B cell (primary cell): Measurements from ENCODE around the gene DNAJB6. TPM values are rescaled to one million over a fixed set of nuclear protein-coding genes. Genes with fewer than 3 reads are reported as not detected.

Experiments used
- ATAC-seq: fragments of 200-7000 bp; cut with Tn5 transposase; one replicate; pipeline ENCODE4 v1.10.0; 2021; ENCODE audit warnings: low read depth, mild to moderate bottlenecking, moderate number of reproducible peaks, moderate library complexity
- CTCF ChIA-PET: fragments of 350-600 bp; sonication (Branson Sonifier 250); formaldehyde crosslinking; loops from one replicate; lab custom pipeline; 2021; ENCODE audit warnings: antibody characterized with exemption, inconsistent platforms; lab: Charles Lee
- POLR2A ChIA-PET: fragments of 350-600 bp; sonication (Branson Sonifier 250); formaldehyde crosslinking; loops from one replicate; lab custom pipeline; 2021; ENCODE audit warnings: antibody characterized with exemption; lab: Charles Lee
- DNase-seq: peaks from one replicate; pipeline ENCODE4 v3.0.0; 2013
- H2AFZ ChIP-seq: 2 replicates; pipeline ENCODE4 v1.6.1; 2012; ENCODE audit warnings: mild to moderate bottlenecking, low read depth, low read length; ENCODE audit not compliant: insufficient read depth, poor library complexity, severe bottlenecking
- H3K27ac ChIP-seq, 2 donors: 1 replicate in 1 of 2; 2 replicates in 1 of 2; pipeline ENCODE4 v1.5.1; 2012 to 2013; ENCODE audit warnings: low read length in 2 of 2, mild to moderate bottlenecking in 2 of 2, moderate library complexity in 1 of 2
- H3K27me3 ChIP-seq, 4 experiments: fragments of 200-600 bp in 1 of 4; sonication (generic) in 1 of 4; replicated peaks in 1 of 4; 1 replicate in 2 of 4; 2 replicates in 2 of 4; pipeline versions ENCODE4 v1.6.1 to v1.7.0; 2013 to 2016; ENCODE audit warnings: low read length in 3 of 4, mild to moderate bottlenecking in 2 of 4, mixed read lengths in 1 of 4, moderate library complexity in 1 of 4; ENCODE audit not compliant: insufficient read depth in 4 of 4, control insufficient read depth in 3 of 4; ENCODE audit errors: control extremely low read depth in 1 of 4
- H3K36me3 ChIP-seq, 2 experiments: replicated peaks in 1 of 2; 1 replicate in 1 of 2; 2 replicates in 1 of 2; pipeline versions ENCODE4 v1.6.1 to v1.7.1; 2013; ENCODE audit warnings: low read length in 1 of 2; ENCODE audit not compliant: insufficient read depth in 2 of 2, control insufficient read depth in 1 of 2; ENCODE audit errors: control extremely low read depth in 1 of 2, extremely low read depth in 1 of 2
- H3K4me1 ChIP-seq, 2 donors: fragments of 200-600 bp in 1 of 2; sonication (generic) in 1 of 2; 1 replicate in 1 of 2; 2 replicates in 1 of 2; pipeline versions ENCODE4 v1.5.1 to v1.6.1; 2013 to 2017; ENCODE audit warnings: low read length in 2 of 2; ENCODE audit not compliant: control insufficient read depth in 2 of 2, insufficient read depth in 2 of 2
- H3K4me2 ChIP-seq: replicated peaks from 2 replicates; pipeline ENCODE3; 2012; ENCODE audit warnings: mild to moderate bottlenecking, low read depth, low read length; ENCODE audit not compliant: poor library complexity, severe bottlenecking
- H3K4me3 ChIP-seq, 5 experiments: fragments of 200-600 bp in 1 of 5; sonication (generic) in 1 of 5; 1 replicate in 3 of 5; 2 replicates in 2 of 5; pipeline versions ENCODE4 v1.5.1 to v1.7.0; 2011 to 2016; ENCODE audit warnings: low read length in 4 of 5, mild to moderate bottlenecking in 4 of 5, low read depth in 2 of 5, control low read depth in 1 of 5, moderate library complexity in 1 of 5; ENCODE audit not compliant: insufficient read depth in 1 of 5; ENCODE audit errors: control extremely low read depth in 1 of 5, extremely low read depth in 1 of 5
- H3K79me2 ChIP-seq: fragments of 200-600 bp; sonication (generic); one replicate; pipeline ENCODE4 v1.6.0; 2016; ENCODE audit warnings: low read length; ENCODE audit not compliant: control insufficient read depth, insufficient read depth
- H3K9ac ChIP-seq: fragments of 200-600 bp; sonication (generic); 2 replicates; pipeline ENCODE4 v1.6.1; 2017; ENCODE audit warnings: mild to moderate bottlenecking, low read length, moderate library complexity
- H3K9me3 ChIP-seq, 3 donors: one replicate each; pipeline versions ENCODE4 v1.6.1 to v1.7.1; 2013; ENCODE audit warnings: low read length in 2 of 3; ENCODE audit not compliant: control insufficient read depth in 2 of 3, insufficient read depth in 1 of 3; ENCODE audit errors: control extremely low read depth in 1 of 3
- H4K20me1 ChIP-seq: 2 replicates; pipeline ENCODE4 v1.6.0; 2012; ENCODE audit warnings: mild to moderate bottlenecking, low read length; ENCODE audit not compliant: insufficient read depth, control insufficient read depth, poor library complexity, severe bottlenecking
- H3K27ac Mint-ChIP-seq: one replicate; pipeline ENCODE4 v1.8.0; 2021; ENCODE audit warnings: mixed read lengths
- H3K27me3 Mint-ChIP-seq: one replicate; pipeline ENCODE4 v1.8.0; 2021; ENCODE audit warnings: mixed read lengths
- H3K4me1 Mint-ChIP-seq: one replicate; pipeline ENCODE4 v1.8.0; 2021; ENCODE audit warnings: mixed read lengths
- H3K4me3 Mint-ChIP-seq: one replicate; pipeline ENCODE4 v1.8.0; 2021; ENCODE audit warnings: mixed read lengths
- H3K9me3 Mint-ChIP-seq: one replicate; pipeline ENCODE4 v1.8.0; 2022; ENCODE audit warnings: mixed read lengths; ENCODE audit not compliant: insufficient read depth
- CTCF ChIP-seq: fragments of 200-600 bp; IDR thresholded peaks from one replicate; pipeline ENCODE4 v1.8.0; 2022; ENCODE audit warnings: antibody characterized with exemption, mild to moderate bottlenecking
- EZH2 ChIP-seq: IDR thresholded peaks from 2 replicates; pipeline ENCODE4 v1.6.1; 2012; ENCODE audit warnings: borderline replicate concordance, low read depth, mild to moderate bottlenecking, moderate library complexity, low read length; ENCODE audit not compliant: insufficient read depth, poor library complexity, severe bottlenecking
- WGBS: methylation state at CpG from one replicate; pipeline ENCODE4 v1.1.5; 2013; ENCODE audit warnings: missing lambda C conversion rate; ENCODE audit not compliant: insufficient coverage; 5-methylcytosine and 5-hydroxymethylcytosine counted together
- intact Hi-C: fragments of 100-400 bp; cut with micrococcal nuclease; formaldehyde crosslinking; loops from one replicate; pipeline ENCODE4 v1.10.0; 2022
- polyA plus RNA-seq: library from polyadenylated mRNA; depleted of rRNA; stranded (reverse); fragments of >200 nt; gene quantifications from 2 replicates; pipeline ENCODE4 v1.2.3, GENCODE V29; 2012
- total RNA-seq, 2 donors: library from RNA; stranded (reverse); fragments of 120-200 nt in 1 of 2; gene quantifications; 1 replicate in 1 of 2; 2 replicates in 1 of 2; pipeline versions ENCODE4 v1.2.3 to v1.2.4, GENCODE V29; 2013 to 2022

DNAJB6 gene
- total and polyA plus RNA-seq, 2 donors (not counting 1 experiment from before 2014, with no cell fraction given): 22.4 to 116 TPM

DNA sequence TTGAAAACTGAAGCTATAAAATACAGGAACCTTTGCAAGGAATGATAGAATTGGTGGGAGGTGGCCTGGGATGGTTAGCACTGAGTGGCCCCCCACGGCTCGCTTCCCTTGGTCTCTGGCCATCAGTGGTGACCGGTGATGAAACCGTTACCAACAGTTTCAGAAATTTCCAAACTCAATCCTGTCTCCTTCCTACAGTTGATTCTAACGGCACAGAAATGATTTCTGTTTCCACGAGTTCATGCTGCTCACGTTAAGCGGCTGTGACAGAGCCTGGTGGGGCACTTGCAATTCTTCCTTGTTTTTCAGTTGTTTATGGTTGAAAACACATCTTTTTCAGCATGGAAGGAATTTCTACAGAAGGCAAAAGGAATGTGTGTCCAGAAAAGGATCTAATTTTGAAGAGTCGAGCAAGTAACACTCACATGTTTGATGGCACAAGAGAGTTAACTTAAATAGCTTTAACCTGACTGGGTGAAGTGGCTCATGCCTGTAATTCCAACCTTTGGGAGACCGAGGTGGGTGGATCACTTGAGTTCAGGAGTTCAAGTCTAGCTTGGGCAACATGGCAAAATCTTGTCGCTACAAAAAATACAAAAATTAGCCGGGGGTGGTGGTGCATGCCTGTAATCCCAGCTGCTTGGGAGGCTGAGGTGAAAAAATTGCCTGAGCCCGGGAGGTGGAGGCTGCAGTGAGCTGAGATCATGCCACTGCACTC lies 100.1 kb downstream of the DNAJB6 start:
- Histone ChIP-seq H3K27me3 (peaks cover 0 to 6% (median 0%) of the 10 kb centered on the region in 4 experiments), H3K4me1 (peaks cover 4 to 9% of the 10 kb centered on the region in 2 donors), H3K36me3 (no peaks in the 10 kb centered on the region), H3K4me2 (no peak overlapping the region), H3K9me3 (peaks cover 0 to 14% (median 0%) of the 10 kb centered on the region in 3 donors), H3K4me3 (no peak overlapping the region), H3K79me2 (no peaks in the 10 kb centered on the region), H4K20me1 (no peaks in the 10 kb centered on the region), H3K9ac (no peak overlapping the region), H3K27ac (no peak overlapping the region), H2AFZ (no peak overlapping the region)
- peaks cover 16% of the 10 kb centered on the region for H3K27me3 Mint-ChIP-seq
- TF ChIP-seq CTCF (no peak), EZH2 (no peak)
- DNase-seq (no peak), ATAC-seq (no peak)
- peaks cover 14% of the 10 kb centered on the region for H3K4me1 Mint-ChIP-seq
- 83% methylated on average over 11 of the region's 13 CpGs for WGBS
- POLR2A ChIA-PET: no interaction called here
- H3K9me3 Mint-ChIP-seq: no peaks in the 10 kb centered on the region
- no peak overlapping the region for H3K4me3 Mint-ChIP-seq
- intact Hi-C loops: no loop called here
- CTCF ChIA-PET: no interaction called here
- H3K27ac Mint-ChIP-seq: no peak overlapping the region

- no peak for TF ChIP-seq CTCF
- TF ChIP-seq EZH2: no peak
- no peaks in the 10 kb centered on the region for H3K9me3 Mint-ChIP-seq
- H3K4me1 ChIP-seq: peaks cover under 1 to 5% of the 10 kb centered on the region in 2 donors
- peaks cover 10% of the 10 kb centered on the region for H3K4me1 Mint-ChIP-seq
- H3K4me2 ChIP-seq: no peak overlapping the region
- no peak overlapping the region for H3K27ac Mint-ChIP-seq
- no peak overlapping the region for H3K4me3 ChIP-seq
- H3K36me3 ChIP-seq: no peaks in the 10 kb centered on the region
- intact Hi-C loops: no loop called here
- H3K27me3 ChIP-seq: peaks cover 0 to 1% (median 0%) of the 10 kb centered on the region in 4 experiments
- 76% methylated on average over 9 of the region's 9 CpGs for WGBS
- H3K27me3 Mint-ChIP-seq: peaks cover 11% of the 10 kb centered on the region
- no peaks in the 10 kb centered on the region for H3K79me2 ChIP-seq
- H3K9me3 ChIP-seq: peaks cover 0 to 14% (median 0%) of the 10 kb centered on the region in 3 donors
- no peak overlapping the region for H3K4me3 Mint-ChIP-seq
- H2AFZ ChIP-seq: no peak overlapping the region
- no peaks in the 10 kb centered on the region for H4K20me1 ChIP-seq
- no peak overlapping the region for H3K27ac ChIP-seq
- DNase-seq (no peak), ATAC-seq (no peak)
- ChIA-PET CTCF (no interaction called here), POLR2A (no interaction called here)
- H3K9ac ChIP-seq: no peak overlapping the region
These were observed 100.8 kb downstream of the DNAJB6 start for GRCh38 chr7:157437519-157438061.
